ENCODE measurements around the gene NALF2. TPM values are rescaled to one million over a fixed set of nuclear protein-coding genes. Genes with fewer than 3 reads are reported as not detected.
A peak's percentile ranks its signal among the peaks of the same experiment; 100 is the strongest.

NALF2 gene
- total and polyA plus RNA-seq, 8 donors = 0.18 to 1.3 (median 0.95) TPM; not detected in 4

GRCh38 chrX:69510137-69510715 lies 6.1 kb downstream of the NALF2 start:
- DNase-seq = no peak
- H3K27ac ChIP-seq = no peak overlapping the region
- no peak overlapping the region for H3K4me3 ChIP-seq
- intact Hi-C loops (cut with DNase I; ENCODE audit: low total_unique reads) = no loop called here
- no peaks in the 10 kb centered on the region for H3K9me3 ChIP-seq
- H3K36me3 ChIP-seq = no peaks in the 10 kb centered on the region
- H3K27me3 ChIP-seq = peaks cover 0 to 28% (median 13%) of the 10 kb centered on the region in 3 donors
- no peak for TF ChIP-seq POLR2A (IDR thresholded peaks at IDR 0.05)
- TF ChIP-seq EP300 (IDR thresholded peaks at IDR 0.05) = no peak
- TF ChIP-seq POLR2AphosphoS5 (IDR thresholded peaks at IDR 0.05) = no peak
- no peak for TF ChIP-seq CTCF (IDR thresholded peaks at IDR 0.05)
- WGBS, 5 donors = 48 to 73% (median 61%) methylated on average over 5 to 6 of the region's 6 CpGs
- H3K4me1 ChIP-seq = peaks cover 0 to 11% (median 9%) of the 10 kb centered on the region in 4 donors

GRCh38 chrX:69510914-69511513 lies 6.9 kb downstream of the NALF2 start:
- no peak for DNase-seq
- no peak overlapping the region for H3K4me3 ChIP-seq
- H3K4me1 ChIP-seq = peaks cover 0 to 5% (median 3%) of the 10 kb centered on the region in 4 donors
- no peaks in the 10 kb centered on the region for H3K36me3 ChIP-seq
- intact Hi-C loops (cut with DNase I; ENCODE audit: low total_unique reads) = no loop called here
- peaks cover 0 to 20% (median 8%) of the 10 kb centered on the region in 3 donors for H3K27me3 ChIP-seq
- no peak overlapping the region for H3K27ac ChIP-seq
- no peak for TF ChIP-seq CTCF (IDR thresholded peaks at IDR 0.05)
- no peak for TF ChIP-seq POLR2AphosphoS5 (IDR thresholded peaks at IDR 0.05)
- TF ChIP-seq EP300 (IDR thresholded peaks at IDR 0.05) = no peak
- no peak for TF ChIP-seq POLR2A (IDR thresholded peaks at IDR 0.05)
- no peaks in the 10 kb centered on the region for H3K9me3 ChIP-seq
- WGBS, 5 donors = 68 to 87% (median 72%) methylated on average over 3 of the region's 3 CpGs

- Histone ChIP-seq H3K4me3 (no peak overlapping the region), H3K4me1 (no peaks in the 10 kb centered on the region), H3K9me3 (no peaks in the 10 kb centered on the region), H3K27me3 (peaks cover 0 to 1% (median 0%) of the 10 kb centered on the region in 3 donors), H3K36me3 (no peaks in the 10 kb centered on the region), H3K27ac (no peak overlapping the region)
- no peak for DNase-seq
- TF ChIP-seq POLR2A (IDR thresholded peaks at IDR 0.05) (no peak), CTCF (IDR thresholded peaks at IDR 0.05) (no peak), EP300 (IDR thresholded peaks at IDR 0.05) (no peak), POLR2AphosphoS5 (IDR thresholded peaks at IDR 0.05) (no peak)
- intact Hi-C loops (cut with DNase I; ENCODE audit: low total_unique reads) = no loop called here
Measured at GRCh38 chrX:69522052-69522451, 17.9 kb downstream of the NALF2 start.

- no peak for TF ChIP-seq EP300 (IDR thresholded peaks at IDR 0.05)
- no peak for TF ChIP-seq CTCF (IDR thresholded peaks at IDR 0.05)
- no peak for TF ChIP-seq POLR2AphosphoS5 (IDR thresholded peaks at IDR 0.05)
- TF ChIP-seq POLR2A (IDR thresholded peaks at IDR 0.05) = no peak
- intact Hi-C loops (cut with DNase I; ENCODE audit: low total_unique reads) = no loop called here
- peak in 1 of 2 donors; percentile 14 for DNase-seq
- Histone ChIP-seq H3K4me1 (no peaks in the 10 kb centered on the region), H3K36me3 (no peaks in the 10 kb centered on the region), H3K27ac (no peak overlapping the region), H3K9me3 (no peaks in the 10 kb centered on the region), H3K27me3 (no peaks in the 10 kb centered on the region), H3K4me3 (no peak overlapping the region)
- 51 to 61% (median 59%) methylated on average over 4 of the region's 4 CpGs; no CpG with 5 or more reads in 1 of the 5 donors for whole genome bisulfite sequencing, 5 donors
Measured at GRCh38 chrX:69523314-69523713, 19.2 kb downstream of the NALF2 start.

All from stomach (tissue), 9 donors.